Left lung (tissue), 10 donors: ENCODE results near the gene MBD4. TPM values are rescaled to one million over a fixed set of nuclear protein-coding genes. Genes with fewer than 3 reads are reported as not detected.

Experiments
- ATAC-seq: fragments of 200-7000 bp; cut with Tn5 transposase; one replicate; pipeline ENCODE4 v1.9.1; 2020; ENCODE audit warnings: moderate library complexity
- DNase-seq, 4 donors: peaks; one replicate each; pipeline ENCODE4 v3.0.0-alpha.2; 2013 to 2020
- H3K27ac ChIP-seq, 2 donors: fragments of 200-600 bp; sonication (generic) in 1 of 2; one replicate each; pipeline versions ENCODE4 v1.5.0 to v1.8.0; 2020 to 2021
- H3K27me3 ChIP-seq, 2 donors: fragments of 200-600 bp; sonication (generic) in 1 of 2; one replicate each; pipeline versions ENCODE4 v1.5.0 to v1.8.0; 2020 to 2021
- H3K36me3 ChIP-seq, 2 donors: fragments of 200-600 bp; sonication (generic) in 1 of 2; one replicate each; pipeline versions ENCODE4 v1.5.0 to v1.8.0; 2020 to 2021
- H3K4me1 ChIP-seq, 2 donors: fragments of 200-600 bp; one replicate each; pipeline ENCODE4 v1.8.0; 2021
- H3K4me3 ChIP-seq, 2 donors: fragments of 200-600 bp; sonication (generic) in 1 of 2; one replicate each; pipeline versions ENCODE4 v1.5.0 to v1.8.0; 2020 to 2021; ENCODE audit warnings: mild to moderate bottlenecking in 1 of 2
- H3K9me3 ChIP-seq, 2 donors: fragments of 200-600 bp; sonication (generic) in 1 of 2; one replicate each; pipeline versions ENCODE4 v1.5.0 to v1.8.0; 2020 to 2021
- intact Hi-C, 2 donors: fragments of 100-400 bp; cut with DNase I; formaldehyde crosslinking; loops; one replicate each; pipeline versions ENCODE4 v1.11.2 to v1.14.2; 2022
- polyA plus RNA-seq, 6 donors: library from polyadenylated mRNA; unstranded; fragments of 120-200 nt; gene quantifications; one replicate each; pipeline ENCODE4 v1.2.1, GENCODE V29; 2013; ENCODE audit not compliant: insufficient read length in 6 of 6
- total RNA-seq, 2 donors: library from RNA; stranded (reverse); fragmentation: NEBNext Ultra II Directional; extraction: Animal tissue kit (Norgen Biotek cat#: 25700); gene quantifications; one replicate each; pipeline ENCODE4 v1.2.1, GENCODE V29; 2021
- TF ChIP-seq, protein P1 (sequence below), 2 donors: fragments of 200-600 bp; sonication (generic) in 1 of 2; IDR thresholded peaks; one replicate each; pipeline versions ENCODE4 v1.5.0 to v1.8.0; 2021; ENCODE audit warnings: antibody characterized with exemption in 2 of 2
- donor health status: DM: no; HTN: yes; CAD: no.
- donor health status: DM: no; HTN: no; CAD: no.

MBD4 gene
- total and polyA plus RNA-seq, 8 donors, result 29.9 to 62.1 (median 52.2) TPM

DNA sequence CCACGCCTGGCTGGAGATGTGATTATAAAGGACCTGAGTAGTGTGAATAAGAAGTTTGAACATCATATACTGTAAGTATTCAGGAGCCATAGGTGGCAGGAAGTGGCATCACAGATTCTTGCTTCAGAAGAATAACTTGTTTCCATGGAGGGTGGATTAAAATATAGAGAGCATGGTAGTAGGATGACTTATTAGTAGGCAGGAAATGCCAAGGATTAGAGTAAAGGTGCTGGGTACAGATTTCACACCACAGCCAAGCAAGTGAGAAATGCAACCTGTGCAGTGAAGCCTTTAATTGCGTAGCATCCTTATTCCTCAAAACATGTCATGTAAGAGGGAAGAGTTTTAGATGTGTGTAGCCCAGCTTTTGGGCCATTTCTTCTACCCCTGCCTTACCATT, 31.1 kb upstream of the MBD4 start:
- DNase-seq, result no peak
- peaks cover 0 to 34% of the 10 kb centered on the region in 2 donors for H3K36me3 ChIP-seq
- H3K4me3 ChIP-seq, result no peak overlapping the region
- no peaks in the 10 kb centered on the region for H3K9me3 ChIP-seq
- no peak for ATAC-seq
- H3K27ac ChIP-seq, result no peak overlapping the region
- intact Hi-C loops, result no loop called here
- H3K4me1 ChIP-seq, result no peaks in the 10 kb centered on the region
- TF ChIP-seq, protein P1, sequence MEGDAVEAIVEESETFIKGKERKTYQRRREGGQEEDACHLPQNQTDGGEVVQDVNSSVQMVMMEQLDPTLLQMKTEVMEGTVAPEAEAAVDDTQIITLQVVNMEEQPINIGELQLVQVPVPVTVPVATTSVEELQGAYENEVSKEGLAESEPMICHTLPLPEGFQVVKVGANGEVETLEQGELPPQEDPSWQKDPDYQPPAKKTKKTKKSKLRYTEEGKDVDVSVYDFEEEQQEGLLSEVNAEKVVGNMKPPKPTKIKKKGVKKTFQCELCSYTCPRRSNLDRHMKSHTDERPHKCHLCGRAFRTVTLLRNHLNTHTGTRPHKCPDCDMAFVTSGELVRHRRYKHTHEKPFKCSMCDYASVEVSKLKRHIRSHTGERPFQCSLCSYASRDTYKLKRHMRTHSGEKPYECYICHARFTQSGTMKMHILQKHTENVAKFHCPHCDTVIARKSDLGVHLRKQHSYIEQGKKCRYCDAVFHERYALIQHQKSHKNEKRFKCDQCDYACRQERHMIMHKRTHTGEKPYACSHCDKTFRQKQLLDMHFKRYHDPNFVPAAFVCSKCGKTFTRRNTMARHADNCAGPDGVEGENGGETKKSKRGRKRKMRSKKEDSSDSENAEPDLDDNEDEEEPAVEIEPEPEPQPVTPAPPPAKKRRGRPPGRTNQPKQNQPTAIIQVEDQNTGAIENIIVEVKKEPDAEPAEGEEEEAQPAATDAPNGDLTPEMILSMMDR (IDR thresholded peaks at IDR 0.05), result no peak
- H3K27me3 ChIP-seq, result no peaks in the 10 kb centered on the region

DNA sequence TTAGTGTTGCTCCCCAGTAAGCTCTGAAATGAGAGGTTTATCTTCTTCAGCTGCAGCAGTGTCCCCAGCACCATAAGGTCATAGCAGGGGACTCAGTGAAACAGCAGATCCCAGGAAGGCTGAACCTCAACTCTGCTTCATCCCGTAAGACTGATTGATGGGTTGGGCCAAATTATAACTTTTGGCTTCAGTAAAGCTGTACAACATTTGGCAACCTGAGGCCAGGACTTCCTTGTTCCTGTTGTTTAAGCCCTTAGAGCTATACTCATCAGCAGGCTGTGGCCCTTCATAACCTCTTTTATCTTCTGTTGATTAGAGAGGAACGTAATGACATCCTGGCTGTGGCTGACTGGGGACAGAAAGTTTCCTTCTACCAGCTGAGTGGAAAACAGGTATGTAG, 29.3 kb upstream of the MBD4 start:
- no peak for DNase-seq
- ATAC-seq, result no peak
- Histone ChIP-seq H3K9me3 (no peaks in the 10 kb centered on the region), H3K27ac (no peak overlapping the region), H3K4me1 (no peaks in the 10 kb centered on the region), H3K4me3 (no peak overlapping the region), H3K27me3 (no peaks in the 10 kb centered on the region), H3K36me3 (peaks cover 0 to 30% of the 10 kb centered on the region in 2 donors)
- intact Hi-C loops, result no loop called here
- TF ChIP-seq, protein P1 (IDR thresholded peaks at IDR 0.05), result no peak

DNA sequence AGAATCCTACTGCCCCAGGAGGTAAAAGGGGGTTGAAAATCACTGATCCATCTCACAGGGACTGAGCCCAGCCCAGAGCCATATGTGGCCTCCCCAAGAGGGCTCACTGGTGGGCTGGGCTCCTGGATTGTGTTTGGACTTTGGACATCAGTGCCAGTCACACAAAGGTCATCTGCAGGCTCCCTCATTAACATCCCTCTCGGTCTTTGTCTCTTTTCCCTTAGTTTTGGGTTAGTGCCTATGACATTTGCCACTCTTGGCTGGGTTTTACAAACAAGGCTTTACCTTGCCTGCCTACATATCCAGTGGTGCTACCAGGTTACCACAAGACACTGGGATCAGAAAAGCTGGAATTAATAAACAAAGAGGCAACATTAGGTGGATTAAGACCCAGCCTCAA, 28.2 kb upstream of the MBD4 start:
- TF ChIP-seq, protein P1 (IDR thresholded peaks at IDR 0.05), result no peak
- H3K4me3 ChIP-seq, result no peak overlapping the region
- DNase-seq (no peak), ATAC-seq (no peak)
- intact Hi-C loops, result no loop called here
- H3K27ac ChIP-seq, result no peak overlapping the region
- no peaks in the 10 kb centered on the region for H3K9me3 ChIP-seq
- no peaks in the 10 kb centered on the region for H3K4me1 ChIP-seq
- no peaks in the 10 kb centered on the region for H3K27me3 ChIP-seq
- H3K36me3 ChIP-seq, result peaks cover 0 to 34% of the 10 kb centered on the region in 2 donors

DNA sequence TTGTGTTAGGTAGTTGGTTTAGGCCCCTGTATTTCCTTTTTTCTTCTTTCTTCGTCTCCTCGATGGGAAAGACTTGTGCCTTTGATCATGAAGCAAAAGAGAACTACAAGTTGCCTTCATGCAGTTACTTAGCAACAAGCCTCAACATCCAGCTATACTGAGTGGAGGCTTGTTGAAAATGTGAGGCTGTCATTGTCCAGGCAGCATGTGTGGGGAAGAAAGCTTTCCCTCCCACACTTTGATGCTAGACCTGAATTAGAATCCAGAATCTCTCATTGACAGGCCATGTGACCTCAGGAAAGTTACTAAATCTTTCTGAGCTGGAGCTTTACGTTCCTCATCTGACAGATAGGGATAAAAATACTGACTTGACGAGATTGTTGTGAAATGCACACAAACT, 24.0 kb upstream of the MBD4 start:
- no peak for ATAC-seq
- intact Hi-C loops, result no loop called here
- no peak overlapping the region for H3K4me3 ChIP-seq
- H3K36me3 ChIP-seq, result peaks cover 0 to 24% of the 10 kb centered on the region in 2 donors
- H3K9me3 ChIP-seq, result no peaks in the 10 kb centered on the region
- no peaks in the 10 kb centered on the region for H3K27me3 ChIP-seq
- no peak overlapping the region for H3K27ac ChIP-seq
- H3K4me1 ChIP-seq, result no peaks in the 10 kb centered on the region
- TF ChIP-seq, protein P1 (IDR thresholded peaks at IDR 0.05), result no peak
- no peak for DNase-seq

DNA sequence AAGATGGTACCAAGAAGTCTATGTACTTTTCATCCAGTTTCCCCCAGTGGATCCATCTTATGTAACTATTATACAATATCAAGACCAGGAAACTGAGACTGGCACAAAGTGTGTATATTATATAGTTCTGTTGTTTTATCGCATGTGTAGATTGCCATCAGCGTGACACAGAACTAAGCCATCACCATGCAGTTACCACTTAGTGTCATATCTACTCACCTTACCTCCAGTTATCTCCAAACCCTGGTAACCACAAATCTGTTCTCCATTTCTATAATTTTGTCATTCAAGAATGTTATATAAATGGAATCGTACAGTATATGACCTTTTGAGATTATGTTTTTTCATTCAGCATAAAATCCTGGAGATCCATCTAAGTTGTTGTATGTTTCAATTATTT, 23.3 kb upstream of the MBD4 start:
- no peak overlapping the region for H3K4me3 ChIP-seq
- H3K36me3 ChIP-seq, result peaks cover 0 to 26% of the 10 kb centered on the region in 2 donors
- TF ChIP-seq, protein P1 (IDR thresholded peaks at IDR 0.05), result no peak
- no peaks in the 10 kb centered on the region for H3K4me1 ChIP-seq
- H3K27ac ChIP-seq, result no peak overlapping the region
- H3K9me3 ChIP-seq, result no peaks in the 10 kb centered on the region
- ATAC-seq, result no peak
- intact Hi-C loops, result no loop called here
- no peaks in the 10 kb centered on the region for H3K27me3 ChIP-seq
- no peak for DNase-seq
